CD4-positive, CD25-positive, alpha-beta regulatory T cell (primary cell): ENCODE data around the gene INSRR. TPM values are rescaled to one million over a fixed set of nuclear protein-coding genes. Genes with fewer than 3 reads are reported as not detected.

Experiments used
- ATAC-seq, 2 donors: fragments of 150-1000 bp; cut with Tn5 transposase; one replicate each; pipeline ENCODE4 v1.10.0; 2021; ENCODE audit warnings: low read depth in 2 of 2, moderate number of reproducible peaks in 2 of 2, moderate library complexity in 1 of 2
- DNase-seq, 3 donors: peaks; one replicate each; pipeline versions ENCODE4 v3.0.0 to v3.0.0-alpha.2; 2012 to 2022; ENCODE audit warnings: mixed read lengths in 1 of 3
- H3K27ac ChIP-seq: one replicate; pipeline ENCODE4 v1.7.0; 2013; ENCODE audit warnings: mild to moderate bottlenecking, low read length; ENCODE audit not compliant: insufficient read depth, poor library complexity, severe bottlenecking
- H3K27me3 ChIP-seq: one replicate; pipeline ENCODE4 v1.7.0; 2013; ENCODE audit warnings: low read length; ENCODE audit not compliant: control insufficient read depth, insufficient read depth
- H3K36me3 ChIP-seq: one replicate; pipeline ENCODE4 v1.7.0; 2013; ENCODE audit warnings: mild to moderate bottlenecking, low read length, moderate library complexity; ENCODE audit not compliant: control insufficient read depth, insufficient read depth
- H3K4me1 ChIP-seq: 2 replicates; pipeline ENCODE4 v1.7.0; 2013; ENCODE audit warnings: mild to moderate bottlenecking, low read length; ENCODE audit not compliant: insufficient read depth, control insufficient read depth, poor library complexity, severe bottlenecking
- H3K4me3 ChIP-seq: one replicate; pipeline ENCODE4 v1.7.0; 2013; ENCODE audit warnings: low read depth, mild to moderate bottlenecking, low read length, moderate library complexity
- H3K9me3 ChIP-seq, 2 experiments: 1 replicate in 1 of 2; 2 replicates in 1 of 2; pipeline ENCODE4 v1.7.0; 2013; ENCODE audit warnings: low read length in 2 of 2, mild to moderate bottlenecking in 1 of 2, moderate library complexity in 1 of 2; ENCODE audit not compliant: control insufficient read depth in 2 of 2
- H3K27ac Mint-ChIP-seq, 3 donors: one replicate each; pipeline ENCODE4 v1.8.0; 2020 to 2022; ENCODE audit warnings: mild to moderate bottlenecking in 3 of 3, mixed read lengths in 3 of 3, moderate library complexity in 2 of 3
- H3K27me3 Mint-ChIP-seq: one replicate; pipeline ENCODE4 v1.8.0; 2022; ENCODE audit warnings: mild to moderate bottlenecking, mixed read lengths
- H3K36me3 Mint-ChIP-seq: one replicate; pipeline ENCODE4 v1.8.0; 2020; ENCODE audit warnings: mixed read lengths
- H3K4me1 Mint-ChIP-seq, 4 donors: one replicate each; pipeline ENCODE4 v1.8.0; 2020 to 2022; ENCODE audit warnings: mixed read lengths in 4 of 4, mild to moderate bottlenecking in 1 of 4
- H3K4me3 Mint-ChIP-seq, 4 donors: one replicate each; pipeline ENCODE4 v1.8.0; 2020 to 2022; ENCODE audit warnings: mild to moderate bottlenecking in 4 of 4, mixed read lengths in 4 of 4, moderate library complexity in 3 of 4
- H3K9me3 Mint-ChIP-seq, 7 donors: one replicate each; pipeline ENCODE4 v1.8.0; 2020 to 2022; ENCODE audit warnings: mixed read lengths in 7 of 7, mild to moderate bottlenecking in 3 of 7, moderate library complexity in 2 of 7
- polyA plus RNA-seq, 4 donors: library from polyadenylated mRNA; unstranded; fragments of 300-500 nt; fragmentation: Illumina TruSeq; gene quantifications; one replicate each; pipeline ENCODE4 v1.2.3, GENCODE V29; 2021
- total RNA-seq: library from RNA; stranded (reverse); gene quantifications from one replicate; pipeline ENCODE4 v1.2.3, GENCODE V29; 2022

INSRR gene
- total and polyA plus RNA-seq, 5 donors from 2014 or later, result 0.07 TPM; not detected in 4

GRCh38 chr1:156832434-156832833 lies 26.5 kb downstream of the INSRR start:
- no peaks in the 10 kb centered on the region for H3K36me3 ChIP-seq
- DNase-seq (no peak), ATAC-seq (no peak)
- Mint-ChIP-seq H3K27me3 (no peaks in the 10 kb centered on the region), H3K4me3 (no peak overlapping the region), H3K4me1 (peaks cover 7 to 36% (median 11%) of the 10 kb centered on the region in 4 donors), H3K36me3 (no peaks in the 10 kb centered on the region), H3K27ac (no peak overlapping the region), H3K9me3 (no peaks in the 10 kb centered on the region)
- H3K27me3 ChIP-seq, result no peaks in the 10 kb centered on the region
- H3K9me3 ChIP-seq, result no peaks in the 10 kb centered on the region
- no peak overlapping the region for H3K27ac ChIP-seq
- peaks cover 22% of the 10 kb centered on the region for H3K4me1 ChIP-seq
- H3K4me3 ChIP-seq, result no peak overlapping the region

GRCh38 chr1:156828400-156829124 lies 30.4 kb downstream of the INSRR start:
- Histone ChIP-seq H3K4me3 (no peak overlapping the region), H3K27ac (no peak overlapping the region), H3K9me3 (no peaks in the 10 kb centered on the region), H3K36me3 (no peaks in the 10 kb centered on the region), H3K4me1 (no peaks in the 10 kb centered on the region), H3K27me3 (no peaks in the 10 kb centered on the region)
- Mint-ChIP-seq H3K9me3 (no peaks in the 10 kb centered on the region), H3K4me1 (peaks cover 0 to under 1% (median under 1%) of the 10 kb centered on the region in 4 donors), H3K27ac (no peak overlapping the region), H3K36me3 (no peaks in the 10 kb centered on the region), H3K27me3 (peaks cover 4% of the 10 kb centered on the region), H3K4me3 (no peak overlapping the region)
- ATAC-seq (no peak), DNase-seq (no peak)

DNA sequence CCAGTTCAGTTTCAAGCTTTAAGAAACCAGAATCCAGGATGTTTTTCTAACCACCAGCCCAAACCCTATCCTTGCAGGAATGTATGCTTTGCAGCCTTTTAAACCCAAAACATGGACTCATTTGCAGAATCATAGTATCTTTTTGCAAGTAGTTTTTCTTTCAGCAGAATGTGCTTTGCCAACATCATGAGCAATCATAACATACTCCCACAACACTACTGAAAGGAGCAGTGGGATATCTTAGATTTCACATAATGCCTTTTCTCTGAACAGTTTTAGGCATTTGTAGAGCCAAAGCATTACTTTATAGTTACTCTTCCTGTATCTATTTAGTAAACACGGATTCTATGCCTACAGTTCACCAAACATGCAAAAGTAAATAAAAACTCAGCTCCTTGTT lies 32.3 kb downstream of the INSRR start:
- Mint-ChIP-seq H3K27ac (no peak overlapping the region), H3K9me3 (no peaks in the 10 kb centered on the region), H3K27me3 (peaks cover 4% of the 10 kb centered on the region), H3K4me1 (no peaks in the 10 kb centered on the region), H3K36me3 (no peaks in the 10 kb centered on the region), H3K4me3 (no peak overlapping the region)
- no peak for DNase-seq
- Histone ChIP-seq H3K27me3 (peaks cover 2% of the 10 kb centered on the region), H3K9me3 (no peaks in the 10 kb centered on the region), H3K4me3 (no peak overlapping the region), H3K27ac (no peak overlapping the region), H3K4me1 (no peaks in the 10 kb centered on the region), H3K36me3 (no peaks in the 10 kb centered on the region)
- ATAC-seq, result no peak

DNA sequence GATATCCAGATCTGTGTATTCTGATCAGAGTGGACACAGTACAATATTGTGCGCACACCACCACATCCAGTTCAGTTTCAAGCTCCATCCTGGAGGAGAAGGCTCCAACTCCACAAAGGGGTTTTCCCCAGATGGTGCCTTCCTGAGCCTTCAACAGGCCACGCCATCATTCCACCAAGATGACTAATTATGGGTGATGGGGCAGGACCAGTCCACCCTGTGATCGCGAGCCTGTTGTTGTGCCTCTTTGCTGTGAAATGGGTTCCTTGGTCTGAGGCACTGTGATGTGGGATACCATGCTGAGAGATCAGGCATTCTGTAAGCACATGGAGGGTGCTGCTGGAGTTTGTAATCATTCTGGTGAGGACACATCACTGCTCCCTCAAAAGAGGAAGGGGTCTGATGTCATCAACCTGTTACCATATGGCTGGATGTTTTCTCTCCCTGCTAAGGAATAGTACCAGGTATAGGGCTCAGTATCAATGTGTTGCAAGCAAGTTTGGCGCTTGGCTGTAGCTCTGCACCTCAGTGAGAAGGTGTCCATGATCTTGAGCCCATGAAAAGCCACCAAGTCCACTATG lies 35.6 kb downstream of the INSRR start:
- H3K27me3 ChIP-seq, result peaks cover 2% of the 10 kb centered on the region
- H3K4me3 ChIP-seq, result no peak overlapping the region
- no peak overlapping the region for H3K4me3 Mint-ChIP-seq
- H3K4me1 Mint-ChIP-seq, result no peaks in the 10 kb centered on the region
- H3K9me3 ChIP-seq, result no peaks in the 10 kb centered on the region
- no peaks in the 10 kb centered on the region for H3K36me3 Mint-ChIP-seq
- H3K36me3 ChIP-seq, result no peaks in the 10 kb centered on the region
- DNase-seq, result no peak
- H3K27me3 Mint-ChIP-seq, result peaks cover 4% of the 10 kb centered on the region
- no peaks in the 10 kb centered on the region for H3K4me1 ChIP-seq
- no peak overlapping the region for H3K27ac ChIP-seq
- no peak for ATAC-seq
- H3K9me3 Mint-ChIP-seq, result no peaks in the 10 kb centered on the region
- peak overlapping the region in 1 of 3 donors; percentile 4 for H3K27ac Mint-ChIP-seq

GRCh38 chr1:156822680-156823079 lies 36.2 kb downstream of the INSRR start:
- no peaks in the 10 kb centered on the region for H3K4me1 ChIP-seq
- H3K4me3 ChIP-seq, result no peak overlapping the region
- ATAC-seq (no peak), DNase-seq (no peak)
- Mint-ChIP-seq H3K4me3 (no peak overlapping the region), H3K27ac (peak overlapping the region in 1 of 3 donors; percentile 4), H3K4me1 (peaks cover 0 to 3% (median 0%) of the 10 kb centered on the region in 4 donors), H3K36me3 (no peaks in the 10 kb centered on the region), H3K27me3 (peaks cover 4% of the 10 kb centered on the region), H3K9me3 (no peaks in the 10 kb centered on the region)
- no peak overlapping the region for H3K27ac ChIP-seq
- H3K9me3 ChIP-seq, result no peaks in the 10 kb centered on the region
- H3K36me3 ChIP-seq, result no peaks in the 10 kb centered on the region
- peaks cover 2% of the 10 kb centered on the region for H3K27me3 ChIP-seq

GRCh38 chr1:156821801-156822200 lies 37.1 kb downstream of the INSRR start:
- no peak for ATAC-seq
- no peaks in the 10 kb centered on the region for H3K9me3 Mint-ChIP-seq
- peaks cover 0 to 9% (median 3%) of the 10 kb centered on the region in 4 donors for H3K4me1 Mint-ChIP-seq
- no peak overlapping the region for H3K27ac Mint-ChIP-seq
- no peak overlapping the region for H3K27ac ChIP-seq
- H3K36me3 Mint-ChIP-seq, result no peaks in the 10 kb centered on the region
- H3K4me1 ChIP-seq, result peaks cover 8% of the 10 kb centered on the region
- no peak for DNase-seq
- H3K27me3 ChIP-seq, result peaks cover 2% of the 10 kb centered on the region
- H3K27me3 Mint-ChIP-seq, result peaks cover 7% of the 10 kb centered on the region
- H3K9me3 ChIP-seq, result no peaks in the 10 kb centered on the region
- H3K4me3 ChIP-seq, result no peak overlapping the region
- no peak overlapping the region for H3K4me3 Mint-ChIP-seq
- H3K36me3 ChIP-seq, result no peaks in the 10 kb centered on the region

- H3K27ac Mint-ChIP-seq, result peak within 1 kb of the TSS; percentile 98 to 100 (median 100)
- H3K9me3 Mint-ChIP-seq, result no peaks in the 10 kb centered on the region
- peak within 1 kb of the TSS; percentile 99 for H3K27ac ChIP-seq
- H3K4me3 ChIP-seq, result peak within 1 kb of the TSS; percentile 85
- peaks cover 54% of the 10 kb centered on the region for H3K4me1 ChIP-seq
- peak within 1 kb of the TSS; percentile 92 to 94 (median 94) for H3K4me3 Mint-ChIP-seq
- no peaks in the 10 kb centered on the region for H3K9me3 ChIP-seq
- peak; percentile 92 to 93 for ATAC-seq
- peaks cover 10% of the 10 kb centered on the region for H3K36me3 ChIP-seq
- peaks cover 15% of the 10 kb centered on the region for H3K36me3 Mint-ChIP-seq
- peaks cover 12 to 60% (median 26%) of the 10 kb centered on the region in 4 donors for H3K4me1 Mint-ChIP-seq
- DNase-seq, result peak; percentile 94 to 99 (median 96)
- H3K27me3 Mint-ChIP-seq, result peaks cover 8% of the 10 kb centered on the region
- H3K27me3 ChIP-seq, result no peaks in the 10 kb centered on the region
Measured at GRCh38 chr1:156816561-156817328, 42.2 kb downstream of the INSRR start, which contains the start of gene SH2D2A. TSS of gene SH2D2A (minus strand) at chr1:156816848. CDS start at chr1:156816708, 140 bp downstream.
